Measurements from ENCODE around the gene DIS3L2. TPM values are rescaled to one million over a fixed set of nuclear protein-coding genes. Genes with fewer than 3 reads are reported as not detected.
"Not testable (repeated sequence)": the region's sequence is repeated elsewhere in the genome, so short reads cannot be mapped to it uniquely, and the experiment has no call there.

DIS3L2 gene
- total RNA-seq, 2 donors from 2014 or later: 21.6 to 30.2 TPM

GRCh38 chr2:232372231-232373208 is 411.0 kb downstream of the DIS3L2 start:
- H3K27ac Mint-ChIP-seq: no peak overlapping the region
- no peak overlapping the region for H3K4me3 Mint-ChIP-seq
- no peaks in the 10 kb centered on the region for H3K4me1 Mint-ChIP-seq
- H3K36me3 Mint-ChIP-seq (ENCODE audit: low read depth): no peaks in the 10 kb centered on the region
- no peaks in the 10 kb centered on the region for H3K9me3 Mint-ChIP-seq
- ATAC-seq (replicated peaks): no peak
- H3K27me3 Mint-ChIP-seq: no peaks in the 10 kb centered on the region

- H3K4me3 Mint-ChIP-seq: no peak overlapping the region
- no peaks in the 10 kb centered on the region for H3K27me3 Mint-ChIP-seq
- H3K4me1 Mint-ChIP-seq: no peaks in the 10 kb centered on the region
- no peaks in the 10 kb centered on the region for H3K9me3 Mint-ChIP-seq
- no peak overlapping the region for H3K27ac Mint-ChIP-seq
- ATAC-seq (replicated peaks): no peak
- H3K36me3 Mint-ChIP-seq (ENCODE audit: low read depth): no peaks in the 10 kb centered on the region
Observed at GRCh38 chr2:232374356-232374755, 412.8 kb downstream of the DIS3L2 start.

- no peaks in the 10 kb centered on the region for H3K9me3 Mint-ChIP-seq
- H3K4me3 Mint-ChIP-seq: no peak overlapping the region
- H3K27me3 Mint-ChIP-seq: no peaks in the 10 kb centered on the region
- no peak overlapping the region for H3K27ac Mint-ChIP-seq
- H3K4me1 Mint-ChIP-seq: no peaks in the 10 kb centered on the region
- H3K36me3 Mint-ChIP-seq (ENCODE audit: low read depth): no peaks in the 10 kb centered on the region
- no peak for ATAC-seq (replicated peaks)
Observed at GRCh38 chr2:232375164-232375563, 413.7 kb downstream of the DIS3L2 start.

GRCh38 chr2:232376260-232376659 is 414.7 kb downstream of the DIS3L2 start:
- H3K36me3 Mint-ChIP-seq (ENCODE audit: low read depth): no peaks in the 10 kb centered on the region
- H3K27ac Mint-ChIP-seq: no peak overlapping the region
- H3K4me1 Mint-ChIP-seq: no peaks in the 10 kb centered on the region
- no peaks in the 10 kb centered on the region for H3K9me3 Mint-ChIP-seq
- no peak for ATAC-seq (replicated peaks)
- no peaks in the 10 kb centered on the region for H3K27me3 Mint-ChIP-seq
- no peak overlapping the region for H3K4me3 Mint-ChIP-seq

GRCh38 chr2:232376713-232377112 is 415.2 kb downstream of the DIS3L2 start:
- no peak overlapping the region for H3K4me3 Mint-ChIP-seq
- no peak for ATAC-seq (replicated peaks)
- peaks cover under 1% of the 10 kb centered on the region for H3K27me3 Mint-ChIP-seq
- no peaks in the 10 kb centered on the region for H3K9me3 Mint-ChIP-seq
- no peak overlapping the region for H3K27ac Mint-ChIP-seq
- no peaks in the 10 kb centered on the region for H3K36me3 Mint-ChIP-seq (ENCODE audit: low read depth)
- no peaks in the 10 kb centered on the region for H3K4me1 Mint-ChIP-seq

GRCh38 chr2:232377319-232377718 is 415.8 kb downstream of the DIS3L2 start:
- no peak for ATAC-seq (replicated peaks)
- H3K4me1 Mint-ChIP-seq: no peaks in the 10 kb centered on the region
- no peak overlapping the region for H3K27ac Mint-ChIP-seq
- peaks cover 6% of the 10 kb centered on the region for H3K27me3 Mint-ChIP-seq
- no peaks in the 10 kb centered on the region for H3K9me3 Mint-ChIP-seq
- H3K4me3 Mint-ChIP-seq: no peak overlapping the region
- H3K36me3 Mint-ChIP-seq (ENCODE audit: low read depth): no peaks in the 10 kb centered on the region

- no peak for ATAC-seq (replicated peaks)
- Mint-ChIP-seq H3K36me3 (ENCODE audit: low read depth) (no peaks in the 10 kb centered on the region), H3K27ac (no peak overlapping the region), H3K27me3 (peaks cover 11% of the 10 kb centered on the region), H3K9me3 (no peaks in the 10 kb centered on the region), H3K4me3 (no peak overlapping the region), H3K4me1 (no peaks in the 10 kb centered on the region)
Observed at GRCh38 chr2:232377841-232378734, 416.6 kb downstream of the DIS3L2 start.

- H3K9me3 Mint-ChIP-seq; H3K36me3 Mint-ChIP-seq (ENCODE audit: low read depth); H3K4me3 Mint-ChIP-seq; H3K4me1 Mint-ChIP-seq; ATAC-seq (replicated peaks); H3K27ac Mint-ChIP-seq: not testable (repeated sequence)
- H3K27me3 Mint-ChIP-seq: peaks cover 13% of the 10 kb centered on the region
Observed at GRCh38 chr2:232378735-232379151, 417.2 kb downstream of the DIS3L2 start, which contains the start of gene ALPP. TSS of gene ALPP (plus strand) at chr2:232378751. CDS start at chr2:232378803, 52 bp downstream.

- peaks cover 22% of the 10 kb centered on the region for H3K27me3 Mint-ChIP-seq
- H3K4me3 Mint-ChIP-seq; H3K36me3 Mint-ChIP-seq (ENCODE audit: low read depth); ATAC-seq (replicated peaks); H3K27ac Mint-ChIP-seq; H3K4me1 Mint-ChIP-seq; H3K9me3 Mint-ChIP-seq: not testable (repeated sequence)
Observed at GRCh38 chr2:232379610-232380590, 418.4 kb downstream of the DIS3L2 start.

GRCh38 chr2:232381204-232382031 is 419.9 kb downstream of the DIS3L2 start:
- not testable (repeated sequence) for H3K36me3 Mint-ChIP-seq (ENCODE audit: low read depth); H3K9me3 Mint-ChIP-seq; H3K27ac Mint-ChIP-seq; H3K4me1 Mint-ChIP-seq; H3K4me3 Mint-ChIP-seq
- H3K27me3 Mint-ChIP-seq: peaks cover 35% of the 10 kb centered on the region
- peak; percentile 46 for ATAC-seq (replicated peaks)

- no peak for ATAC-seq (replicated peaks)
- no peaks in the 10 kb centered on the region for H3K9me3 Mint-ChIP-seq
- no peaks in the 10 kb centered on the region for H3K36me3 Mint-ChIP-seq (ENCODE audit: low read depth)
- no peak overlapping the region for H3K27ac Mint-ChIP-seq
- no peak overlapping the region for H3K4me3 Mint-ChIP-seq
- H3K27me3 Mint-ChIP-seq: peaks cover 35% of the 10 kb centered on the region
- H3K4me1 Mint-ChIP-seq: no peaks in the 10 kb centered on the region
Observed at GRCh38 chr2:232382331-232383225, 421.1 kb downstream of the DIS3L2 start.

- Mint-ChIP-seq H3K27ac (no peak overlapping the region), H3K9me3 (no peaks in the 10 kb centered on the region), H3K4me3 (no peak overlapping the region), H3K27me3 (peaks cover 40% of the 10 kb centered on the region), H3K36me3 (ENCODE audit: low read depth) (no peaks in the 10 kb centered on the region), H3K4me1 (no peaks in the 10 kb centered on the region)
- no peak for ATAC-seq (replicated peaks)
Observed at GRCh38 chr2:232384466-232384865, 423.0 kb downstream of the DIS3L2 start.
